Measurements from ENCODE around the gene EFCAB11. TPM values are rescaled to one million over a fixed set of nuclear protein-coding genes. Genes with fewer than 3 reads are reported as not detected.

The EFCAB11 gene
- total RNA-seq, 6 experiments from 2014 or later, result 1.7 to 4.7 (median 3.2) TPM

DNA sequence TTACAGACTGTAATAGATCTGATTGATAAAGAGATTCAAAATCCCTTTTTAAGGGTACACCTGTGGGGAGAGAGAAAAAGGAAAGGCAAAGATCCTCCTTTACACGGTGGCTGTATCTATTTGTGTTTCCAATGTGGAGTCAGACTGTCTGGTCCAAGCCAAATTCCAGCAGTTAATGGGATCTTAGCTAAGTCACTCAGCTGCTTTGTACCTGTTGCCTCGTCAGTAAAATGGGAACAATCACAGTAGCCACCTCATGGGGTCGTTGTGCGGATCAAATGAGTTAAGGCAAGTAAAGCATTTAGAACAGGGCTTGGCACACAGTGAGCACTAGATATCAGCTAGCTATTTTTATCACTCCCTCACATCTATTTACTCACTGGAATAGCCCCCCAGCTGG is 46.9 kb downstream of the EFCAB11 start:
- 89% methylated on average over 3 of the region's 4 CpGs for WGBS (ENCODE audit: insufficient coverage, low coverage, low lambda C conversion rate, missing lambda C conversion rate)
- H3K4me1 ChIP-seq, result peaks cover 0 to 19% (median 7%) of the 10 kb centered on the region in 4 donors
- DNase-seq (no peak), ATAC-seq (no peak)
- TF ChIP-seq POLR2A (IDR thresholded peaks at IDR 0.05), result no peak
- TF ChIP-seq, protein P1, sequence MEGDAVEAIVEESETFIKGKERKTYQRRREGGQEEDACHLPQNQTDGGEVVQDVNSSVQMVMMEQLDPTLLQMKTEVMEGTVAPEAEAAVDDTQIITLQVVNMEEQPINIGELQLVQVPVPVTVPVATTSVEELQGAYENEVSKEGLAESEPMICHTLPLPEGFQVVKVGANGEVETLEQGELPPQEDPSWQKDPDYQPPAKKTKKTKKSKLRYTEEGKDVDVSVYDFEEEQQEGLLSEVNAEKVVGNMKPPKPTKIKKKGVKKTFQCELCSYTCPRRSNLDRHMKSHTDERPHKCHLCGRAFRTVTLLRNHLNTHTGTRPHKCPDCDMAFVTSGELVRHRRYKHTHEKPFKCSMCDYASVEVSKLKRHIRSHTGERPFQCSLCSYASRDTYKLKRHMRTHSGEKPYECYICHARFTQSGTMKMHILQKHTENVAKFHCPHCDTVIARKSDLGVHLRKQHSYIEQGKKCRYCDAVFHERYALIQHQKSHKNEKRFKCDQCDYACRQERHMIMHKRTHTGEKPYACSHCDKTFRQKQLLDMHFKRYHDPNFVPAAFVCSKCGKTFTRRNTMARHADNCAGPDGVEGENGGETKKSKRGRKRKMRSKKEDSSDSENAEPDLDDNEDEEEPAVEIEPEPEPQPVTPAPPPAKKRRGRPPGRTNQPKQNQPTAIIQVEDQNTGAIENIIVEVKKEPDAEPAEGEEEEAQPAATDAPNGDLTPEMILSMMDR (IDR thresholded peaks at IDR 0.05), result no peak
- H3K27ac ChIP-seq, result no peak overlapping the region
- no peaks in the 10 kb centered on the region for H3K27me3 ChIP-seq
- no peaks in the 10 kb centered on the region for H3K36me3 ChIP-seq
- H3K9me3 ChIP-seq, result no peaks in the 10 kb centered on the region
- intact Hi-C loops (cut with DNase I), result no loop called here
- no peak overlapping the region for H3K4me3 ChIP-seq

DNA sequence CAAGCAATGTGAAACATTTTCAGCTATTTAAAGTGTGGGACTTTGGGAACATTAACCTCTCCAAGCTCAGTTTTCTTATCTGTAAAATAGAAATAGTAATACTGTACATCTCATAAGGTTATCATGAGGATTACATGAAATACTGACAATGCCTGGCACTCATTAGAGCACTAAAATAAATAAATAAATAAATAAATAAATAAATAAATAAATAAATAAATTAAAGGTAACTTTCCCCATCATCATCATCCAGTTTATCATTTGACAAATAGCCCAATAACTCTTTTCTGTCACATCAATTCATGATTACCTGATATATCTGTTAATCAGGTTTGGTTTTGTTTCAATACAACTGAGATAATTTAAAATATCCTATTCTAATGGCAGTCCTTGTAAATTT is 48.5 kb downstream of the EFCAB11 start:
- no peak overlapping the region for H3K27ac ChIP-seq
- H3K4me1 ChIP-seq, result peaks cover 0 to 10% (median 2%) of the 10 kb centered on the region in 4 donors
- H3K9me3 ChIP-seq, result no peaks in the 10 kb centered on the region
- H3K4me3 ChIP-seq, result no peak overlapping the region
- ATAC-seq, result no peak
- DNase-seq, result no peak
- no peaks in the 10 kb centered on the region for H3K36me3 ChIP-seq
- TF ChIP-seq, protein P1 (IDR thresholded peaks at IDR 0.05), result no peak
- no peak for TF ChIP-seq POLR2A (IDR thresholded peaks at IDR 0.05)
- intact Hi-C loops (cut with DNase I), result no loop called here
- no peaks in the 10 kb centered on the region for H3K27me3 ChIP-seq

DNA sequence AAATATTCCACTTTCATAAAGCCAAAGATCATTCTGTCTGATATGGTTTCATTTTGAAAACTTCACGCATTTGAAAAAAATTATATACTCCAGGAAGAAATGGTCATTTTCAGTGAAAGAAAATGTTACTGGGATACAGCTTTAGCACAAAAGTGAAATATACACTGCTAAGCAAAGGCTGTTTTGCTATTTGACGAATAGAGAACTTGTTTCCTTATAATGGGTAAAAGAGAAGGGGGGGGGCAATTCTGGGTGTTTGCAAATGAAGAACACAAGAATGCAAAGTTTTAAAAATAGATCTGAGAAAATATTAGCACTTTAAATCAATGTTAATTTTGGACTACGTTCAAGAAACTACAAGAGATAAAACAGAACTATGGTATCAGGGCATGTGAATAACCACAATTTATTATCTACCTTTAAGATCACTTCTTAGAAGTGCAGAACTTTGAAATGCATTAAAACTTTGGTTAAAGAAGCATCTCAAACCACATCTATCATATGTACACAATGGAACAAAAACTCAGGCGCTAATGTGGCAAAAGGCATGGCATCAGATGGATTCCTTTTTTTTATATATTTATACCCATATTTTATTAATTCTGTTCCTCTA is 51.1 kb downstream of the EFCAB11 start:
- DNase-seq (no peak), ATAC-seq (peak; percentile 25 to 69 (median 56))
- no peak overlapping the region for H3K27ac ChIP-seq
- TF ChIP-seq, protein P1 (IDR thresholded peaks at IDR 0.05), result no peak
- TF ChIP-seq POLR2A (IDR thresholded peaks at IDR 0.05), result no peak
- intact Hi-C loops (cut with DNase I), result no loop called here
- H3K9me3 ChIP-seq, result no peaks in the 10 kb centered on the region
- H3K4me1 ChIP-seq, result peaks cover 0 to 4% (median 0%) of the 10 kb centered on the region in 4 donors
- WGBS (ENCODE audit: insufficient coverage, low coverage, low lambda C conversion rate, missing lambda C conversion rate), result 18% methylated on average over 4 of the region's 4 CpGs
- H3K36me3 ChIP-seq, result no peaks in the 10 kb centered on the region
- peak overlapping the region in 2 of 3 donors; percentile 3 to 15 for H3K4me3 ChIP-seq
- H3K27me3 ChIP-seq, result no peaks in the 10 kb centered on the region

DNA sequence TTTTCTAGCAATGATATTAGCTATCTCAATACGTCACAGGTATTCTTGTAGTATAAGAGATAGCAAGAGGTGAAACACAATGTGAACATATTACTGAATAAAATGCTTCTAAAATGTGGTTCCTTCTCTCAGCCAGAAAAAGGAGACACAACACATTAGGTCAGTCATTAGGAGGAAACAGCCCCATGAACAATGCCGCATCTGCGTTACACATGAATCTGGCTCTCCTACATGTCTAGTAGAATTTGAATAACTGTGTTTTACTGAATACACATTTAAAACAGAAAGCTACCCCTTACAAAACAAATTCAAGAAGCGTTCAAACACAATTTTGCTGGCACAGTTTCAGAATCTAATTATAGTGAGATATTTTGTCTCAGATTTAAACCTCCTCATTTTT is 51.6 kb downstream of the EFCAB11 start:
- TF ChIP-seq POLR2A (IDR thresholded peaks at IDR 0.05), result no peak
- TF ChIP-seq, protein P1 (IDR thresholded peaks at IDR 0.05), result no peak
- no peak overlapping the region for H3K27ac ChIP-seq
- ATAC-seq (peak in 2 of 4 donors; percentile 36 to 61), DNase-seq (no peak)
- intact Hi-C loops (cut with DNase I), result no loop called here
- H3K36me3 ChIP-seq, result no peaks in the 10 kb centered on the region
- peaks cover 0 to 4% (median 0%) of the 10 kb centered on the region in 4 donors for H3K4me1 ChIP-seq
- no peaks in the 10 kb centered on the region for H3K9me3 ChIP-seq
- no peaks in the 10 kb centered on the region for H3K27me3 ChIP-seq
- peak overlapping the region in 1 of 3 donors; percentile 15 for H3K4me3 ChIP-seq
- 46% methylated on average over 4 of the region's 4 CpGs for WGBS (ENCODE audit: insufficient coverage, low coverage, low lambda C conversion rate, missing lambda C conversion rate)
